KMS-11 (cell line): ENCODE measurements around the gene WFDC5.
A peak's percentile ranks its signal among the peaks of the same experiment; 100 is the strongest.

ENCODE experiments used
- H2AFZ ChIP-seq: fragments of 200-600 bp; sonication (generic); 2 replicates; pipeline ENCODE4 v1.6.1; 2016; ENCODE audit warnings: antibody characterized with exemption, mixed run types, low read depth
- H3K27ac ChIP-seq: fragments of 200-600 bp; sonication (generic); 2 replicates; pipeline ENCODE4 v1.6.1; 2016; ENCODE audit warnings: mild to moderate bottlenecking, mixed run types
- H3K27me3 ChIP-seq: fragments of 200-600 bp; sonication (generic); 2 replicates; pipeline ENCODE4 v1.6.1; 2017; ENCODE audit warnings: mild to moderate bottlenecking, low read depth, mixed run types, moderate library complexity; ENCODE audit not compliant: insufficient read depth
- H3K36me3 ChIP-seq: fragments of 200-600 bp; sonication (generic); 2 replicates; pipeline ENCODE4 v1.6.1; 2017; ENCODE audit warnings: mild to moderate bottlenecking, mixed run types; ENCODE audit not compliant: insufficient read depth
- H3K4me1 ChIP-seq: fragments of 200-600 bp; sonication (generic); 2 replicates; pipeline ENCODE4 v1.6.1; 2016; ENCODE audit warnings: mild to moderate bottlenecking, low read depth, mixed run types; ENCODE audit not compliant: poor library complexity, severe bottlenecking
- H3K4me2 ChIP-seq: fragments of 200-600 bp; sonication (generic); 2 replicates; pipeline ENCODE4 v1.7.0; 2016; ENCODE audit warnings: mild to moderate bottlenecking, mixed run types
- H3K4me3 ChIP-seq: fragments of 200-600 bp; sonication (generic); IDR thresholded peaks from 2 replicates; pipeline ENCODE4 v1.6.1; 2017; ENCODE audit warnings: low read depth, low read length, mixed read lengths; ENCODE audit not compliant: insufficient read depth
- H3K79me2 ChIP-seq: fragments of 200-600 bp; sonication (generic); 2 replicates; pipeline ENCODE4 v1.6.1; 2016; ENCODE audit warnings: low read depth, mixed run types; ENCODE audit not compliant: insufficient read depth
- H3K9ac ChIP-seq: fragments of 200-600 bp; sonication (generic); 2 replicates; pipeline ENCODE4 v1.6.1; 2016; ENCODE audit warnings: mild to moderate bottlenecking, mixed run types
- H4K20me1 ChIP-seq: fragments of 200-600 bp; sonication (generic); 2 replicates; pipeline ENCODE4 v1.6.1; 2016; ENCODE audit warnings: mild to moderate bottlenecking, mixed run types; ENCODE audit not compliant: insufficient read depth
- TF ChIP-seq, protein P1 (sequence below): fragments of 200-600 bp; sonication (generic); conservative IDR thresholded peaks from 2 replicates; pipeline ENCODE4 v1.6.1; 2017; ENCODE audit warnings: low read depth, mild to moderate bottlenecking, antibody characterized with exemption, low read length, moderate library complexity, mixed read lengths

The WFDC5 gene

GRCh38 chr20:45082468-45082867 is 32.5 kb downstream of the WFDC5 start:
- H3K9ac ChIP-seq = no peak overlapping the region
- no peak overlapping the region for H3K4me3 ChIP-seq
- 0 out of 2 replicates have a peak, but pooled peaks cover 4% of the 10 kb centered on the region for H3K36me3 ChIP-seq
- H3K4me2 ChIP-seq = no peak overlapping the region
- peaks cover 14% of the 10 kb centered on the region for H3K4me1 ChIP-seq
- no peaks in the 10 kb centered on the region for H4K20me1 ChIP-seq
- no peaks in the 10 kb centered on the region for H3K27me3 ChIP-seq
- no peaks in the 10 kb centered on the region for H3K79me2 ChIP-seq
- TF ChIP-seq, protein P1, sequence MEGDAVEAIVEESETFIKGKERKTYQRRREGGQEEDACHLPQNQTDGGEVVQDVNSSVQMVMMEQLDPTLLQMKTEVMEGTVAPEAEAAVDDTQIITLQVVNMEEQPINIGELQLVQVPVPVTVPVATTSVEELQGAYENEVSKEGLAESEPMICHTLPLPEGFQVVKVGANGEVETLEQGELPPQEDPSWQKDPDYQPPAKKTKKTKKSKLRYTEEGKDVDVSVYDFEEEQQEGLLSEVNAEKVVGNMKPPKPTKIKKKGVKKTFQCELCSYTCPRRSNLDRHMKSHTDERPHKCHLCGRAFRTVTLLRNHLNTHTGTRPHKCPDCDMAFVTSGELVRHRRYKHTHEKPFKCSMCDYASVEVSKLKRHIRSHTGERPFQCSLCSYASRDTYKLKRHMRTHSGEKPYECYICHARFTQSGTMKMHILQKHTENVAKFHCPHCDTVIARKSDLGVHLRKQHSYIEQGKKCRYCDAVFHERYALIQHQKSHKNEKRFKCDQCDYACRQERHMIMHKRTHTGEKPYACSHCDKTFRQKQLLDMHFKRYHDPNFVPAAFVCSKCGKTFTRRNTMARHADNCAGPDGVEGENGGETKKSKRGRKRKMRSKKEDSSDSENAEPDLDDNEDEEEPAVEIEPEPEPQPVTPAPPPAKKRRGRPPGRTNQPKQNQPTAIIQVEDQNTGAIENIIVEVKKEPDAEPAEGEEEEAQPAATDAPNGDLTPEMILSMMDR = no peak
- H3K27ac ChIP-seq = no peak overlapping the region
- H2AFZ ChIP-seq = no peak overlapping the region

DNA sequence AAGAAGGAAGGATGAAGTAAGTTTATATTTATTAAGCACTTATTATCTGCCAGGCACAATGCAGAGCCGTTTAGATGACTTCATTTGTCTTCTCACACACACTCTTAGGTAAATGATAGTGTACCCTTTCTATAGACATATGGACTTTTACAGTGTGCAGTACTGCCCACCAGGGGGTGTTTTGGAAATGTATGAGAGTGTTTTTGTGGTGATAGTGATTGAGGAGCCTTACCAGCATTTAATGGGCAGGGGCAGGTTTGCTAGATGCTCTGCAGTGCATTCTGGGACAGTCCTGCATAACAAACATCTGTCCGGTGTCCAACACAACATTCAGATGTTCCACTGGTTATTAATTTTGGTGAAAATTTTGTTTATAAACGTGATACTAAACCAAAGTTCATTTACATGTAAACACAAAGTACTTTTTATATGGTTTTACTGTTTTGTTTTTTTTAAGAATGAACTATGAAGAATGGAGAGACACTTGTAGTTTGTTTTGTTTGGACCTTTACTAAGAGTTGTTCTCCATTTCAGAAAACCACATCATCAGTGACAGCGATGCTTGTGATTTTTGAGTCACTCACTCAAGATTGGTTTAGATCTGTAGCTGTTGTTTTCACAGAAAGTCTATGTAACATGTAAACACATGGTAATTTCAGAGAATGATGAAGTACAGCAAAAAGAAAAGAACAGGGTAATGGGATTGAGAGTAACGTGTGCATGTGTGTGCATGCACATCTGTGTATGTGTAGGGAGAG is 33.9 kb downstream of the WFDC5 start:
- H3K4me3 ChIP-seq = no peak overlapping the region
- H3K27me3 ChIP-seq = no peaks in the 10 kb centered on the region
- no peaks in the 10 kb centered on the region for H3K79me2 ChIP-seq
- TF ChIP-seq, protein P1 = peak; percentile 81
- peaks cover 14% of the 10 kb centered on the region for H3K4me1 ChIP-seq
- H2AFZ ChIP-seq = no peak overlapping the region
- H3K27ac ChIP-seq = no peak overlapping the region
- no peaks in the 10 kb centered on the region for H4K20me1 ChIP-seq
- 0 out of 2 replicates have a peak, but pooled peaks cover 4% of the 10 kb centered on the region for H3K36me3 ChIP-seq
- H3K9ac ChIP-seq = no peak overlapping the region
- no peak overlapping the region for H3K4me2 ChIP-seq

DNA sequence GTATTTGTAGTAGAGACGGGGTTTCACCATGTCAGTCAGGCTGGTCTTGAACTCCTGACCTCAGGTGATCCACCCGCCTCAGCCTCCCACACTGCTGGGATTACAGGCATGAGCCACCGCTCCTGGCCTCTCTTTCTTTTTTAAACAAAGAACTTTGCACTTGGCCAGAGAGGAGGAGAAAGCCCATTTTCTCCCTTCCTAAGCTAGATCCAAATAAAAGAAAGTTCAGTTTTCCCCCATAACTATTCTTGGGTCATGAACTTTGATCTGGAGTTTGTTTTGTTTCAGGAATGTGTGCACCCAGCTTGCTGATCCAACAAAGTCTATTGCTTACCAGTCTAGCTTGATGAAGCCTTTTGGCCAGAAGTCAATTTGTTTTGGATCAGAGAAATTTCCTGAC is 37.4 kb downstream of the WFDC5 start:
- Histone ChIP-seq H2AFZ (no peak overlapping the region), H3K79me2 (no peaks in the 10 kb centered on the region), H3K4me3 (no peak overlapping the region), H3K27ac (no peak overlapping the region), H3K4me1 (peaks cover 32% of the 10 kb centered on the region), H3K4me2 (no peak overlapping the region), H3K27me3 (no peaks in the 10 kb centered on the region), H4K20me1 (no peaks in the 10 kb centered on the region), H3K9ac (no peak overlapping the region), H3K36me3 (peaks cover 8% of the 10 kb centered on the region; the same call in 1 of the 2 replicates)
- TF ChIP-seq, protein P1 = no peak

- no peaks in the 10 kb centered on the region for H4K20me1 ChIP-seq
- TF ChIP-seq, protein P1 = no peak
- H3K27me3 ChIP-seq = no peaks in the 10 kb centered on the region
- no peak overlapping the region for H2AFZ ChIP-seq
- no peak overlapping the region for H3K9ac ChIP-seq
- peak overlapping the region; percentile 65 for H3K4me2 ChIP-seq
- H3K4me1 ChIP-seq = peaks cover 65% of the 10 kb centered on the region
- no peak overlapping the region for H3K4me3 ChIP-seq
- peaks cover 7% of the 10 kb centered on the region; the same call in 1 of the 2 replicates for H3K79me2 ChIP-seq
- peak overlapping the region; percentile 33; the same call in 1 of the 2 replicates for H3K27ac ChIP-seq
- peaks cover 5% of the 10 kb centered on the region; the same call in 1 of the 2 replicates for H3K36me3 ChIP-seq
Observed at GRCh38 chr20:45073221-45073620, 41.8 kb downstream of the WFDC5 start.
